IMR-90 (cell line): Measurements from ENCODE around the gene QRFP. TPM values are rescaled to one million over a fixed set of nuclear protein-coding genes. Genes with fewer than 3 reads are reported as not detected.

Experiments
- ATAC-seq: fragments of 200-7000 bp; cut with Tn5 transposase; 2 replicates; pipeline ENCODE4 v1.9.1; 2020; ENCODE audit warnings: low read depth, mild to moderate bottlenecking, moderate library complexity
- BruUV-seq: library from RNA; stranded (reverse); fragments of 400-500 nt; replicated peaks from 2 replicates; lab custom pipeline; 2021; lab: Mats Ljungman, UMichigan
- CTCF ChIA-PET: fragments of 300-600 bp; formaldehyde crosslinking; extraction: SDS; loops from one replicate; lab custom pipeline; 2021; ENCODE audit warnings: antibody characterized with exemption; lab: Yijun Ruan, JAX
- POLR2A ChIA-PET: fragments of 300-600 bp; sonication (Branson Sonifier 250); formaldehyde crosslinking; loops from one replicate; lab custom pipeline; 2022; ENCODE audit warnings: antibody characterized with exemption; ENCODE audit not compliant: unreplicated experiment; lab: Charles Lee
- DNase-seq: peaks from one replicate; pipeline ENCODE4 v3.0.0; 2013
- H2AFZ ChIP-seq: replicated peaks from 2 replicates; pipeline ENCODE3; 2013; ENCODE audit warnings: low read length, mild to moderate bottlenecking; ENCODE audit not compliant: poor library complexity
- H2AK5ac ChIP-seq: 2 replicates; pipeline ENCODE4 v1.6.1; 2013; ENCODE audit warnings: low read depth, low read length, inconsistent platforms
- H2AK9ac ChIP-seq: replicated peaks from 2 replicates; pipeline ENCODE3; 2013; ENCODE audit warnings: mild to moderate bottlenecking, low read depth, low read length, moderate library complexity; ENCODE audit not compliant: poor library complexity
- H2BK120ac ChIP-seq: 2 replicates; pipeline ENCODE4 v1.6.1; 2013; ENCODE audit warnings: low read depth, low read length, inconsistent platforms
- H2BK15ac ChIP-seq: 3 replicates; pipeline ENCODE4 v1.6.1; 2013; ENCODE audit warnings: low read depth, low read length, inconsistent platforms
- H2BK20ac ChIP-seq: 2 replicates; pipeline ENCODE4 v1.6.1; 2013; ENCODE audit warnings: low read depth, mild to moderate bottlenecking, inconsistent platforms, low read length, moderate library complexity
- H2BK5ac ChIP-seq: 2 replicates; pipeline ENCODE4 v1.6.1; 2013; ENCODE audit warnings: mild to moderate bottlenecking, low read depth, low read length, inconsistent platforms; ENCODE audit not compliant: poor library complexity, severe bottlenecking
- H3K14ac ChIP-seq: replicated peaks from 2 replicates; pipeline ENCODE4 v1.6.1; 2013; ENCODE audit warnings: low read depth, low read length, inconsistent platforms
- H3K18ac ChIP-seq: 2 replicates; pipeline ENCODE4 v1.6.1; 2013; ENCODE audit warnings: low read depth, low read length, control low read depth
- H3K23ac ChIP-seq: 2 replicates; pipeline ENCODE4 v1.6.1; 2013; ENCODE audit warnings: low read depth, low read length, inconsistent platforms
- H3K27ac ChIP-seq: 2 replicates; pipeline ENCODE4 v1.5.1; 2013; ENCODE audit warnings: mild to moderate bottlenecking, control low read depth, low read length; ENCODE audit not compliant: insufficient read depth
- H3K27me3 ChIP-seq: 2 replicates; pipeline ENCODE4 v1.6.1; 2013; ENCODE audit warnings: low read length; ENCODE audit not compliant: control insufficient read depth, insufficient read depth
- H3K36me3 ChIP-seq: 2 replicates; pipeline ENCODE4 v1.6.1; 2013; ENCODE audit warnings: low read length, mixed read lengths; ENCODE audit not compliant: control insufficient read depth, insufficient read depth
- H3K4ac ChIP-seq: 2 replicates; pipeline ENCODE4 v1.6.1; 2013; ENCODE audit warnings: low read depth, low read length, inconsistent platforms
- H3K4me1 ChIP-seq: 2 replicates; pipeline ENCODE4 v1.6.1; 2013; ENCODE audit warnings: low read length, mixed read lengths; ENCODE audit not compliant: control insufficient read depth, insufficient read depth
- H3K4me2 ChIP-seq: 2 replicates; pipeline ENCODE4 v1.6.1; 2013; ENCODE audit warnings: low read depth, mild to moderate bottlenecking, control low read depth, low read length, moderate library complexity
- H3K4me3 ChIP-seq: 2 replicates; pipeline ENCODE4 v1.5.1; 2013; ENCODE audit warnings: low read depth, mild to moderate bottlenecking, control low read depth, low read length, moderate library complexity; ENCODE audit not compliant: insufficient read depth
- H3K56ac ChIP-seq: 2 replicates; pipeline ENCODE4 v1.6.1; 2013; ENCODE audit warnings: low read length, inconsistent platforms; ENCODE audit not compliant: insufficient read depth; ENCODE audit errors: extremely low read depth
- H3K79me1 ChIP-seq, 2 experiments: 2 replicates each; pipeline ENCODE4 v1.6.1; 2013; ENCODE audit warnings: low read length in 2 of 2, inconsistent platforms in 1 of 2, low read depth in 1 of 2
- H3K9ac ChIP-seq: 2 replicates; pipeline ENCODE4 v1.6.1; 2013; ENCODE audit warnings: low read depth, low read length, control low read depth
- H3K9me1 ChIP-seq: 2 replicates; pipeline ENCODE4 v1.6.1; 2013; ENCODE audit warnings: low read length, inconsistent platforms; ENCODE audit not compliant: insufficient read depth
- H3K9me3 ChIP-seq: 2 replicates; pipeline ENCODE4 v1.6.1; 2013; ENCODE audit warnings: low read length; ENCODE audit not compliant: control insufficient read depth, insufficient read depth
- H4K20me1 ChIP-seq: 2 replicates; pipeline ENCODE4 v1.6.1; 2013; ENCODE audit warnings: low read length, inconsistent platforms; ENCODE audit not compliant: insufficient read depth
- H4K5ac ChIP-seq: 2 replicates; pipeline ENCODE4 v1.6.1; 2013; ENCODE audit warnings: mild to moderate bottlenecking, low read depth, low read length, control low read depth
- H4K8ac ChIP-seq, 2 experiments: 2 replicates each; pipeline ENCODE4 v1.6.1; 2013; ENCODE audit warnings: low read depth in 2 of 2, low read length in 2 of 2, control low read depth in 1 of 2, inconsistent platforms in 1 of 2
- H4K91ac ChIP-seq: 2 replicates; pipeline ENCODE4 v1.6.1; 2013; ENCODE audit warnings: low read depth, low read length, inconsistent platforms; ENCODE audit not compliant: insufficient read depth
- BHLHE40 ChIP-seq: fragments of 150-350 bp; IDR thresholded peaks from 2 replicates; pipeline ENCODE4 v1.6.1; 2016; ENCODE audit warnings: mild to moderate bottlenecking, low read depth, low read length
- ELK1 ChIP-seq: fragments of 150-350 bp; IDR thresholded peaks from 2 replicates; pipeline ENCODE4 v1.6.1; 2016; ENCODE audit warnings: low read depth, mild to moderate bottlenecking, low read length, moderate library complexity, borderline replicate concordance
- MAFK ChIP-seq: IDR thresholded peaks from 2 replicates; pipeline ENCODE4 v1.6.1; 2012; ENCODE audit warnings: low read depth, low read length, improper control_type of control experiment
- MAZ ChIP-seq: IDR thresholded peaks from 2 replicates; pipeline ENCODE4 v1.6.1; 2012; ENCODE audit warnings: low read depth, mild to moderate bottlenecking, low read length, improper control_type of control experiment, moderate library complexity, borderline replicate concordance
- WGBS, 2 experiments: methylation state at CpG; one replicate each; pipeline versions ENCODE4 v1.1.5 to v1.1.7; 2013; ENCODE audit warnings: missing lambda C conversion rate in 2 of 2; ENCODE audit not compliant: insufficient read length in 1 of 2; ENCODE audit errors: extremely low coverage in 2 of 2; 5-methylcytosine and 5-hydroxymethylcytosine counted together
- dilution Hi-C: fragments of 300-500 bp; cut with HindIII; formaldehyde crosslinking; loops from one replicate; pipeline ENCODE4 v1.14.3; 2018; ENCODE audit warnings: low sequenced_read_pairs; ENCODE audit not compliant: unreplicated experiment
- in situ Hi-C: fragments of 300-500 bp; cut with MboI; formaldehyde crosslinking; loops from 3 replicates; pipeline ENCODE4 v1.14.3; 2019; ENCODE audit warnings: low sequenced_read_pairs, inconsistent platforms, mixed read lengths
- intact Hi-C: fragments of 100-400 bp; cut with micrococcal nuclease; formaldehyde crosslinking; loops from 2 replicates; pipeline ENCODE4 v1.10.0; 2022
- polyA plus RNA-seq, 3 experiments: library from polyadenylated mRNA; depleted of rRNA; stranded (reverse); fragments of >200 nt; gene quantifications; 2 replicates each; pipeline ENCODE4 v1.2.3, GENCODE V29; 2012; ENCODE audit warnings: low replicate concordance in 1 of 3
- total RNA-seq: library from RNA; depleted of rRNA; stranded (reverse); fragments of >200 nt; gene quantifications from 2 replicates; pipeline ENCODE4 v1.2.3, GENCODE V29; 2012
- TF ChIP-seq, protein P1 (sequence below): conservative IDR thresholded peaks from 2 replicates; pipeline ENCODE4 v1.5.1; 2012; ENCODE audit warnings: mild to moderate bottlenecking, low read depth, low read length, improper control_type of control experiment

The QRFP gene
- total and polyA plus RNA-seq, 2 of the 4 experiments (the other 2 are of a cell fraction): not detected

- Histone ChIP-seq H3K4me1 (peaks cover 41% of the 10 kb centered on the region), H3K14ac (peak overlapping the region; percentile 66; the same call in 1 of the 2 replicates), H3K9me1 (peaks cover 7% of the 10 kb centered on the region), H3K9me3 (no peaks in the 10 kb centered on the region), H3K4me3 (no peak overlapping the region), H3K4ac (peak overlapping the region; percentile 39), H2AFZ (no peak overlapping the region), H2AK9ac (no peak overlapping the region), H3K36me3 (no peaks in the 10 kb centered on the region), H2BK5ac (peak overlapping the region; percentile 97), H4K91ac (peak overlapping the region; percentile 62), H3K18ac (peak overlapping the region; percentile 2; the same call in 1 of the 2 replicates), H3K27ac (no peak overlapping the region; the same call in 1 of the 2 replicates), H3K4me2 (peak overlapping the region; percentile 49), H3K9ac (peak overlapping the region; percentile 4; the same call in 1 of the 2 replicates), H2BK15ac (peak overlapping the region; percentile 59; the same call in 2 of the 3 replicates), H4K8ac (peak overlapping the region; percentile 17 to 73; a peak in 3 of 4 replicates), H4K5ac (peak overlapping the region; percentile 12; the same call in 1 of the 2 replicates), H3K56ac (no peak overlapping the region), H3K79me1 (no peaks in the 10 kb centered on the region), H3K23ac (peak overlapping the region; percentile 75), H2BK120ac (peak overlapping the region; percentile 90), H2BK20ac (peak overlapping the region; percentile 57), H2AK5ac (peak overlapping the region; percentile 82), H3K27me3 (no peaks in the 10 kb centered on the region), H4K20me1 (peaks cover 4% of the 10 kb centered on the region; the same call in 1 of the 2 replicates)
- DNase-seq (no peak), ATAC-seq (no peak)
- in situ Hi-C loops (no loop called here), intact Hi-C loops (no loop called here), dilution Hi-C loops (no loop called here)
- ChIA-PET CTCF (interaction anchor here (0.6 to 1.7 kb wide), 3 partner anchors 225 to 447 kb away, joined by 3 to 5 read pairs (median 4); no protein-coding TSS in a partner anchor), POLR2A (no interaction called here)
- BruUV-seq: no TSS peak
- no peak for TF ChIP-seq ELK1
- TF ChIP-seq BHLHE40: no peak
- TF ChIP-seq, protein P1, sequence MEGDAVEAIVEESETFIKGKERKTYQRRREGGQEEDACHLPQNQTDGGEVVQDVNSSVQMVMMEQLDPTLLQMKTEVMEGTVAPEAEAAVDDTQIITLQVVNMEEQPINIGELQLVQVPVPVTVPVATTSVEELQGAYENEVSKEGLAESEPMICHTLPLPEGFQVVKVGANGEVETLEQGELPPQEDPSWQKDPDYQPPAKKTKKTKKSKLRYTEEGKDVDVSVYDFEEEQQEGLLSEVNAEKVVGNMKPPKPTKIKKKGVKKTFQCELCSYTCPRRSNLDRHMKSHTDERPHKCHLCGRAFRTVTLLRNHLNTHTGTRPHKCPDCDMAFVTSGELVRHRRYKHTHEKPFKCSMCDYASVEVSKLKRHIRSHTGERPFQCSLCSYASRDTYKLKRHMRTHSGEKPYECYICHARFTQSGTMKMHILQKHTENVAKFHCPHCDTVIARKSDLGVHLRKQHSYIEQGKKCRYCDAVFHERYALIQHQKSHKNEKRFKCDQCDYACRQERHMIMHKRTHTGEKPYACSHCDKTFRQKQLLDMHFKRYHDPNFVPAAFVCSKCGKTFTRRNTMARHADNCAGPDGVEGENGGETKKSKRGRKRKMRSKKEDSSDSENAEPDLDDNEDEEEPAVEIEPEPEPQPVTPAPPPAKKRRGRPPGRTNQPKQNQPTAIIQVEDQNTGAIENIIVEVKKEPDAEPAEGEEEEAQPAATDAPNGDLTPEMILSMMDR: no peak
- no peak for TF ChIP-seq MAZ
- TF ChIP-seq MAFK: no peak
- WGBS, 2 experiments: 80% methylated on average over 1 of the region's 20 CpGs; no CpG with 5 or more reads in 1 of the 2 experiments
These were observed 35.1 kb upstream of the QRFP start for GRCh38 chr9:130931508-130932254.
